Astrocyte (in vitro differentiated cells and primary cell): Measurements from ENCODE around the gene IYD.

Source experiments
- CTCF ChIP-seq: IDR thresholded peaks from 2 replicates; pipeline ENCODE4 v1.5.1; 2011; ENCODE audit warnings: low read depth, mild to moderate bottlenecking, inconsistent platforms, low read length, moderate library complexity; ENCODE audit not compliant: insufficient read depth
- EZH2 ChIP-seq: IDR thresholded peaks from 2 replicates; pipeline ENCODE4 v1.6.1; 2012; ENCODE audit warnings: mild to moderate bottlenecking, low read length, inconsistent platforms; ENCODE audit not compliant: insufficient read depth

GRCh38 chr6:150444308-150444707 is 75.5 kb downstream of the IYD start:
- no peak for TF ChIP-seq EZH2
- TF ChIP-seq CTCF: no peak
